Fibroblast of villous mesenchyme (primary cell): ENCODE results near the gene MRPL51. TPM values are rescaled to one million over a fixed set of nuclear protein-coding genes. Genes with fewer than 3 reads are reported as not detected.

Experiments
- DNase-seq: peaks from one replicate; pipeline ENCODE4 v3.0.0-alpha.2; 2010; ENCODE audit warnings: low read depth
- H3K4me3 ChIP-seq: 2 replicates; pipeline ENCODE4 v1.5.1; 2011; ENCODE audit warnings: low read depth, mild to moderate bottlenecking, low read length
- CTCF ChIP-seq: IDR thresholded peaks from 2 replicates; pipeline ENCODE4 v1.5.1; 2012; ENCODE audit warnings: low read depth, mild to moderate bottlenecking, low read length; ENCODE audit not compliant: insufficient read depth
- total RNA-seq: library from RNA; depleted of rRNA; stranded (reverse); fragments of >200 nt; gene quantifications from 2 replicates; pipeline ENCODE4 v1.2.3, GENCODE V29; 2012

The MRPL51 gene
- total RNA-seq, 1 donor = 86.8 TPM

GRCh38 chr12:6464531-6464930 lies 28.5 kb downstream of the MRPL51 start:
- no peak overlapping the region for H3K4me3 ChIP-seq
- DNase-seq = no peak
- TF ChIP-seq CTCF = no peak

- TF ChIP-seq CTCF = no peak
- H3K4me3 ChIP-seq = no peak overlapping the region
- no peak for DNase-seq
Measured at GRCh38 chr12:6463858-6464257, 29.2 kb downstream of the MRPL51 start.

- TF ChIP-seq CTCF = no peak
- H3K4me3 ChIP-seq = no peak overlapping the region
- no peak for DNase-seq
Measured at GRCh38 chr12:6463216-6463615, 29.8 kb downstream of the MRPL51 start.

GRCh38 chr12:6462234-6462995 lies 30.6 kb downstream of the MRPL51 start:
- H3K4me3 ChIP-seq = no peak overlapping the region
- no peak for DNase-seq
- TF ChIP-seq CTCF = no peak

GRCh38 chr12:6461401-6462233 lies 31.4 kb downstream of the MRPL51 start:
- DNase-seq = no peak
- H3K4me3 ChIP-seq = no peak overlapping the region
- no peak for TF ChIP-seq CTCF

GRCh38 chr12:6460751-6461371 lies 32.2 kb downstream of the MRPL51 start:
- TF ChIP-seq CTCF = no peak
- no peak overlapping the region for H3K4me3 ChIP-seq
- no peak for DNase-seq
